Fibroblast of villous mesenchyme (primary cell): ENCODE measurements around the gene ATL2. TPM values are rescaled to one million over a fixed set of nuclear protein-coding genes. Genes with fewer than 3 reads are reported as not detected.
"Not testable (repeated sequence)": the region's sequence is repeated elsewhere in the genome, so short reads cannot be mapped to it uniquely, and the experiment has no call there.

Source experiments
- DNase-seq: peaks from one replicate; pipeline ENCODE4 v3.0.0-alpha.2; 2010; ENCODE audit warnings: low read depth
- H3K4me3 ChIP-seq: 2 replicates; pipeline ENCODE4 v1.5.1; 2011; ENCODE audit warnings: low read depth, mild to moderate bottlenecking, low read length
- total RNA-seq: library from RNA; depleted of rRNA; stranded (reverse); fragments of >200 nt; gene quantifications from 2 replicates; pipeline ENCODE4 v1.2.3, GENCODE V29; 2012
- TF ChIP-seq, protein P1 (sequence below): IDR thresholded peaks from 2 replicates; pipeline ENCODE4 v1.5.1; 2012; ENCODE audit warnings: low read depth, mild to moderate bottlenecking, low read length; ENCODE audit not compliant: insufficient read depth

The ATL2 gene
- total RNA-seq, 1 donor: 65.6 TPM

DNA sequence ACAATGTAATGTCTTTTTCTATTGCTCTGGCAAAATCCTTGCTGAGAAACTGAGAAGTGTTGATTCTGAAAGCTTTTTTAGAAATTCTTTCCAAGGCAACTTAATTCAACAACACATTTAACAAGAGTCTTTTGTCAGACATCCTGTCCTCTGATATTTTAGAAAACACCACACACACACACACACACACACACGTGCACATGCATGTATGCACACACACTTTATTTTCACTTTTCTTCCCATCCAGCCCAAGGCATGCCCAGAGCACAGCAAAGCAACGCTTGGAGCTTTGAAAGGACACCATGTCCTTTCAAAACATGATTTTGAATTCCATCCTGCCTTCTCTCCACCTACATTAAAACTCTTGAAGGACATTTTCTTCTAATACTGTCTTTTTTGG, 116.1 kb downstream of the ATL2 start:
- no peak overlapping the region for H3K4me3 ChIP-seq
- TF ChIP-seq, protein P1, sequence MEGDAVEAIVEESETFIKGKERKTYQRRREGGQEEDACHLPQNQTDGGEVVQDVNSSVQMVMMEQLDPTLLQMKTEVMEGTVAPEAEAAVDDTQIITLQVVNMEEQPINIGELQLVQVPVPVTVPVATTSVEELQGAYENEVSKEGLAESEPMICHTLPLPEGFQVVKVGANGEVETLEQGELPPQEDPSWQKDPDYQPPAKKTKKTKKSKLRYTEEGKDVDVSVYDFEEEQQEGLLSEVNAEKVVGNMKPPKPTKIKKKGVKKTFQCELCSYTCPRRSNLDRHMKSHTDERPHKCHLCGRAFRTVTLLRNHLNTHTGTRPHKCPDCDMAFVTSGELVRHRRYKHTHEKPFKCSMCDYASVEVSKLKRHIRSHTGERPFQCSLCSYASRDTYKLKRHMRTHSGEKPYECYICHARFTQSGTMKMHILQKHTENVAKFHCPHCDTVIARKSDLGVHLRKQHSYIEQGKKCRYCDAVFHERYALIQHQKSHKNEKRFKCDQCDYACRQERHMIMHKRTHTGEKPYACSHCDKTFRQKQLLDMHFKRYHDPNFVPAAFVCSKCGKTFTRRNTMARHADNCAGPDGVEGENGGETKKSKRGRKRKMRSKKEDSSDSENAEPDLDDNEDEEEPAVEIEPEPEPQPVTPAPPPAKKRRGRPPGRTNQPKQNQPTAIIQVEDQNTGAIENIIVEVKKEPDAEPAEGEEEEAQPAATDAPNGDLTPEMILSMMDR: no peak
- no peak for DNase-seq

DNA sequence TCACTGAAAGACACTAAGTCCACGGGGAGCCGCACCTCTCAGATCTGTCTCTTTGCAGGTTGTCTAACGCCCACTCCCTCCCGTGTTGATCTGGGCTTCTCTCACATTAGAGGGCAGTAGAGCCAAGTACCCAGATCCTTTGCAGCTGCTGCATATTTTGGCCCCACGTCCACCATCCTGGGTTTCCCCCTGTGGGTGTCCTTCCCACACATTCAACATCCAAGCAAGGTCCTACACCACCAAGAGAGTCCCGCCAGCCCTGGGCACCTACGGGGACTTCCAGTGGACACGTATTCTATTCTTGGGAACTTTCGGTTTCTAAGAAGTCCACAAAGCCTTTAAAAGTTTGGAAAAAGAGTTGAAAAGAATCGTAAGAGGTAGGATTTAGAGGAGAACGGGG, 116.6 kb downstream of the ATL2 start:
- no peak overlapping the region for H3K4me3 ChIP-seq
- TF ChIP-seq, protein P1: no peak
- no peak for DNase-seq

DNA sequence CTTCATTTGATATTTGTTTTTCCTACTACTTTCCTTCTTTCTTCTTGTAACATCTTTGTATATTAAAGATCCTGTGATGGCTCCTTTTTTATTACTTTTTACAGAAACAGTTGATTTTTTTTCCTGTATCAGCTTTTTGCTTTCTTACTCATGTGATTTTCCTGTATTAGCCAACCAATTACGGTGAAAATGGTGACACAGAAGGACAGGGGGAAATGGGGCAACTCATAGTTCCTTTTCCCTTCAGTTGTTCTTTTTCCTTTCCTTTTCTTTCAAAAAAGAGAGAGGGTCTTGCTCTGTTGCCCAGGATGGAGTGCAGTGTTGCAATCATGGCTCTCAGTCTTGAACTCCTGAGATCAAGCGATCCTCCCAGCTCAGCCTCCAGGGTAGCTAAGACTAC, 117.8 kb downstream of the ATL2 start:
- no peak for DNase-seq
- TF ChIP-seq, protein P1: no peak
- H3K4me3 ChIP-seq: no peak overlapping the region

DNA sequence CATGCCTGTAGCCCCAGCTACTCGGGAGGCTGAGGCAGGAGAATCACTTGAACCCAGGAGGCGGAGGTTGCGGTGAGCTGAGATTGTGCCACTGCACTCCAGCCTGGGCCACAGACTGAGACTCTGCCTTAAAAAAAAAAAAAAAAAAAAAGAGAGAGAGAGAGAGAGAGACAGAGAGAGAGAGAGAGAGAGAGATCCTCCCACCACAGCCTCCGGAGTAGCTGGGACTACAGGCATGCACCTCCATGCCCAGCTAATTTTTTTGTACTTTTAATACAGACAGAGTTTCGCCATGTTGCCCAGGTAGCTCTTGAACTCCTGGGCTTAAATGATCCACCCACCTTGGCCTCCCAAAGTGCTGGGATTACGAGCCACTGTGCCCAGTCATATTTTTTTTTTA, 119.4 kb downstream of the ATL2 start:
- DNase-seq, H3K4me3 ChIP-seq: not testable (repeated sequence)

DNA sequence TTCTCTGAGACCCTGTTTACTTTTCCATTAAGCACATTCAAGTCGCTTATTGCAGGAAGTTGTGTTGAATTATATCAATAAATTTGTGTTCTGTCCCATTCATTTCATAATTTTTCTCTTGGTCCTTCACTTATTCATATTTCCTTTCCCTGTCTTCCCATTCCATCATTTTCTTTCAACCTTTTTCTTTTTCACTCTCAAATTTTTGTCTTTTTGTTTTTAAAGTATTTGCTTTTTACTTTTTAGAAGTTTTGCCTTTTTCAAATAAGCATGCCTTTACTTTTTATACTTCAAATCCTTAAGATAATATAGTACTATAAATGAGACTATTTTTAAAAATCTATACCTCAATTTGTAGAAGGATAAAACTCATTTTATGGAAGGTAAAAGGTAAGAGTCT, 120.5 kb downstream of the ATL2 start:
- TF ChIP-seq, protein P1: no peak
- no peak overlapping the region for H3K4me3 ChIP-seq
- no peak for DNase-seq

DNA sequence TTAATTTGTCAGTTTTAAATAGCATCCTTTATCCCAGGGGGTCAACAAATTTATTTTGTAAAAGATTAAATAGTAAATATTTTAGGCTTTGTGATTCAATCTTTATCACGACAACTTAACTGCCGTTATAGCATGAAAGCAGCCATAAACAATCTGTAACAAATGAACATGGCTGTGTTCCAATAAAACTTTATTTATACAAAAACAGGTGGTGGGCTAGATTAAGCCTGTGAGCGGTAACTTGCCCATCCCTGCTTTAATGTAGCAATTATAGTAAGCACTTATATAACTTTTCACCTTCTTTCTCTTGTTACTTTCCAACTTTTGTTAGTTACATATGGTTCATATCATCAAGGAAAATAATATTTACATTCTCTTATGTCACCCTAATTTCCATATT, 121.9 kb downstream of the ATL2 start:
- TF ChIP-seq, protein P1: no peak
- H3K4me3 ChIP-seq: no peak overlapping the region
- no peak for DNase-seq

DNA sequence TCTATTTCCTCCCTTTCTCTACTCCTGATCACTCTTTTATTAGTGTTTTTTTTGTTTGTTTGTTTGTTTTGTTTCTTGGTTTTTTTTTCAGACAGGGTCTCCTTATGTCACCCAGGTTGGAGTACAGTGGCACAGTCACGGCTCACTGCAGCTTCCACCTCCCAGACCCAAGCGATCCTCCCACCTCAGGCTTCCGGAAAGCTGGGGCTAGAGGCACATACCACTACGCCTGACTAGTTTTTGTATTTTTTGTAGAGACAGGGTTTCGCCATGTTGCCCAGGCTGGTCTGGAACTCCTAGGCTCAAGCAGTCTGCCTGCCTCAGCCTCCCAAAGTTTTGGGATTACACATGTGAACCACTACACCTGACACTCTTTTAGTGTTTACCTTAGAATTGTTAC, 122.3 kb downstream of the ATL2 start:
- DNase-seq: no peak
- TF ChIP-seq, protein P1: no peak
- H3K4me3 ChIP-seq: no peak overlapping the region
